Natural killer cell (primary cell): ENCODE data around the gene N4BP2. TPM values are rescaled to one million over a fixed set of nuclear protein-coding genes. Genes with fewer than 3 reads are reported as not detected.

Experiments used
- ATAC-seq, 3 donors: fragments of 150-1000 bp in 2 of 3; fragments of 200-7000 bp in 1 of 3; cut with Tn5 transposase; 1 replicate in 1 of 3; 2 replicates in 2 of 3; pipeline ENCODE4 v1.10.0; 2021; ENCODE audit warnings: mild to moderate bottlenecking in 2 of 3, moderate library complexity in 2 of 3
- DNase-seq, 2 donors: peaks; one replicate each; pipeline versions ENCODE4 v3.0.0 to v3.0.0-alpha.2; 2013 to 2021; ENCODE audit warnings: mixed read lengths in 1 of 2
- H3K27ac ChIP-seq: one replicate; pipeline ENCODE4 v1.5.1; 2013; ENCODE audit warnings: mild to moderate bottlenecking, low read length
- H3K27me3 ChIP-seq: one replicate; pipeline ENCODE4 v1.6.1; 2013; ENCODE audit warnings: low read length; ENCODE audit not compliant: control insufficient read depth, insufficient read depth
- H3K36me3 ChIP-seq: one replicate; pipeline ENCODE4 v1.6.1; 2013; ENCODE audit warnings: low read length; ENCODE audit not compliant: control insufficient read depth, insufficient read depth
- H3K4me1 ChIP-seq: one replicate; pipeline ENCODE4 v1.6.1; 2013; ENCODE audit warnings: low read length; ENCODE audit not compliant: control insufficient read depth, insufficient read depth
- H3K4me3 ChIP-seq: one replicate; pipeline ENCODE4 v1.5.1; 2013; ENCODE audit warnings: low read length
- H3K9me3 ChIP-seq: one replicate; pipeline ENCODE4 v1.6.1; 2013; ENCODE audit warnings: low read length; ENCODE audit not compliant: control insufficient read depth, insufficient read depth
- H3K27ac Mint-ChIP-seq, 2 donors: one replicate each; pipeline ENCODE4 v1.8.0; 2022; ENCODE audit warnings: mild to moderate bottlenecking in 2 of 2, mixed read lengths in 2 of 2, moderate library complexity in 1 of 2
- H3K27me3 Mint-ChIP-seq, 2 donors: one replicate each; pipeline ENCODE4 v1.8.0; 2022; ENCODE audit warnings: low read depth in 2 of 2, mixed read lengths in 2 of 2
- H3K36me3 Mint-ChIP-seq: one replicate; pipeline ENCODE4 v1.8.0; 2022; ENCODE audit warnings: mixed read lengths
- H3K4me1 Mint-ChIP-seq, 2 donors: one replicate each; pipeline ENCODE4 v1.8.0; 2022; ENCODE audit warnings: mixed read lengths in 2 of 2
- H3K4me3 Mint-ChIP-seq: one replicate; pipeline ENCODE4 v1.8.0; 2022; ENCODE audit warnings: mild to moderate bottlenecking, moderate library complexity, mixed read lengths
- H3K9me3 Mint-ChIP-seq, 2 donors: one replicate each; pipeline ENCODE4 v1.8.0; 2022; ENCODE audit warnings: mixed read lengths in 2 of 2
- CTCF ChIP-seq: fragments of 200-600 bp; IDR thresholded peaks from one replicate; pipeline ENCODE4 v1.8.0; 2022; ENCODE audit warnings: antibody characterized with exemption
- WGBS: methylation state at CpG from one replicate; pipeline ENCODE4 v1.1.7; 2013; ENCODE audit warnings: missing lambda C conversion rate; ENCODE audit not compliant: insufficient coverage; 5-methylcytosine and 5-hydroxymethylcytosine counted together
- intact Hi-C: fragments of 100-400 bp; cut with micrococcal nuclease; formaldehyde crosslinking; loops from one replicate; pipeline ENCODE4 v1.14.2; 2022
- total RNA-seq, 4 donors: library from RNA; stranded (reverse); fragments of 120-200 nt in 1 of 4; gene quantifications; one replicate each; pipeline versions ENCODE4 v1.2.3 to v1.2.4, GENCODE V29; 2013 to 2022

N4BP2 gene
- total RNA-seq, 3 donors from 2014 or later (not counting 1 experiment from before 2014, with no cell fraction given): 16.4 to 22.4 (median 17.5) TPM

- Mint-ChIP-seq H3K4me3 (no peak overlapping the region), H3K9me3 (no peaks in the 10 kb centered on the region), H3K27me3 (no peaks in the 10 kb centered on the region), H3K4me1 (peaks cover 5 to 6% of the 10 kb centered on the region in 2 donors), H3K36me3 (no peaks in the 10 kb centered on the region), H3K27ac (no peak overlapping the region)
- Histone ChIP-seq H3K9me3 (no peaks in the 10 kb centered on the region), H3K27ac (no peak overlapping the region), H3K4me1 (no peaks in the 10 kb centered on the region), H3K27me3 (no peaks in the 10 kb centered on the region), H3K4me3 (no peak overlapping the region), H3K36me3 (no peaks in the 10 kb centered on the region)
- no peak for TF ChIP-seq CTCF
- DNase-seq (no peak), ATAC-seq (no peak)
- intact Hi-C loops: no loop called here
- 97% methylated on average over 24 of the region's 24 CpGs for WGBS
Measured at GRCh38 chr4:40043786-40044185, 12.9 kb upstream of the N4BP2 start.

- Mint-ChIP-seq H3K27me3 (peaks cover 0 to 8% of the 10 kb centered on the region in 2 donors), H3K27ac (no peak overlapping the region), H3K9me3 (no peaks in the 10 kb centered on the region), H3K4me3 (no peak overlapping the region), H3K4me1 (peaks cover 5 to 6% of the 10 kb centered on the region in 2 donors), H3K36me3 (no peaks in the 10 kb centered on the region)
- Histone ChIP-seq H3K27ac (no peak overlapping the region), H3K27me3 (no peaks in the 10 kb centered on the region), H3K4me3 (no peak overlapping the region), H3K4me1 (no peaks in the 10 kb centered on the region), H3K36me3 (no peaks in the 10 kb centered on the region), H3K9me3 (no peaks in the 10 kb centered on the region)
- 84% methylated on average over 8 of the region's 8 CpGs for WGBS
- ATAC-seq (no peak), DNase-seq (no peak)
- intact Hi-C loops: no loop called here
- no peak for TF ChIP-seq CTCF
Measured at GRCh38 chr4:40046311-40046980, 10.2 kb upstream of the N4BP2 start.

- intact Hi-C loops: loop anchor here (10.0 kb wide), 1 partner anchor 842 kb away; no protein-coding TSS in a partner anchor
- Mint-ChIP-seq H3K4me1 (peaks cover 22 to 25% of the 10 kb centered on the region in 2 donors), H3K36me3 (no peaks in the 10 kb centered on the region), H3K4me3 (peak overlapping the region; percentile 25), H3K27me3 (peaks cover 0 to 8% of the 10 kb centered on the region in 2 donors), H3K27ac (no peak overlapping the region), H3K9me3 (no peaks in the 10 kb centered on the region)
- no peak for ATAC-seq
- Histone ChIP-seq H3K9me3 (no peaks in the 10 kb centered on the region), H3K4me3 (no peak overlapping the region), H3K36me3 (no peaks in the 10 kb centered on the region), H3K4me1 (peaks cover 12% of the 10 kb centered on the region), H3K27me3 (no peaks in the 10 kb centered on the region), H3K27ac (no peak overlapping the region)
- no peak for TF ChIP-seq CTCF
- no peak for DNase-seq
- 100% methylated on average over 2 of the region's 5 CpGs for WGBS
Measured at GRCh38 chr4:40053161-40053560, 3.5 kb upstream of the N4BP2 start.

GRCh38 chr4:40055511-40055862 is 1.2 kb upstream of the N4BP2 start:
- 0% methylated on average over 1 of the region's 5 CpGs for WGBS
- H3K36me3 ChIP-seq: no peaks in the 10 kb centered on the region

More at GRCh38 chr4:40055511-40055862, 1.2 kb upstream of the N4BP2 start:
- ATAC-seq (no peak), DNase-seq (no peak)
- TF ChIP-seq CTCF: no peak
- no peaks in the 10 kb centered on the region for H3K9me3 ChIP-seq
- Mint-ChIP-seq H3K4me1 (peaks cover 26 to 39% of the 10 kb centered on the region in 2 donors), H3K27ac (peak overlapping the region; percentile 88 to 95), H3K27me3 (no peaks in the 10 kb centered on the region), H3K4me3 (peak overlapping the region; percentile 92), H3K36me3 (no peaks in the 10 kb centered on the region), H3K9me3 (no peaks in the 10 kb centered on the region)
- H3K4me3 ChIP-seq: peak overlapping the region; percentile 65
- H3K4me1 ChIP-seq: peaks cover 18% of the 10 kb centered on the region
- intact Hi-C loops: loop anchor here (5.0 to 10.0 kb wide), 3 partner anchors 78 to 839 kb away; partner anchors contain the start of genes PDS5A and UBE2K
- H3K27me3 ChIP-seq: no peaks in the 10 kb centered on the region
- H3K27ac ChIP-seq: peak overlapping the region; percentile 86
